ENCODE measurements around the gene MSRB3.

The MSRB3 gene

DNA sequence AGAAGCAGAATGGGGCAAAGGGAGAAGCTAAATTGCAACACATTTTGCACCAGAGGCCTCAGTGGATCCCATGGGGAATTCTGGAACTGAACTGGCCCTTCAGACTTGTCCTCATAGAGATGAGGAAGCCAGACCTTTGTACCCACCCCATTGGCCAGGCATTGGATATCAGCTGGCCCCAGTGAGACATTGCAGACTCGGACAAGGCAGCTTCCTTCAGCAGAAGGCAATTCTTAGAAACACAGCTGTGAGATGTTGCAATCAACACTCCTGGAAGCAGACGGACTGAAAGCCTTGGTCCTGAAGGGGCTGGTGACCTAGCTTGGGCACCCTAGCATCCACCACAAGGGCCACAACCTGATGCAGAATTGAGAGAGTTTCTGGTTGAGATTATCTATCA is 218.1 kb downstream of the MSRB3 start:
- no peak for TF ChIP-seq SIN3A (IDR thresholded peaks at IDR 0.05; ENCODE audit: borderline replicate concordance, insufficient read depth, low read length)
- TF ChIP-seq POLR2AphosphoS5 (IDR thresholded peaks at IDR 0.05; ENCODE audit: low read depth, low read length), result no peak
- TF ChIP-seq, protein P1, sequence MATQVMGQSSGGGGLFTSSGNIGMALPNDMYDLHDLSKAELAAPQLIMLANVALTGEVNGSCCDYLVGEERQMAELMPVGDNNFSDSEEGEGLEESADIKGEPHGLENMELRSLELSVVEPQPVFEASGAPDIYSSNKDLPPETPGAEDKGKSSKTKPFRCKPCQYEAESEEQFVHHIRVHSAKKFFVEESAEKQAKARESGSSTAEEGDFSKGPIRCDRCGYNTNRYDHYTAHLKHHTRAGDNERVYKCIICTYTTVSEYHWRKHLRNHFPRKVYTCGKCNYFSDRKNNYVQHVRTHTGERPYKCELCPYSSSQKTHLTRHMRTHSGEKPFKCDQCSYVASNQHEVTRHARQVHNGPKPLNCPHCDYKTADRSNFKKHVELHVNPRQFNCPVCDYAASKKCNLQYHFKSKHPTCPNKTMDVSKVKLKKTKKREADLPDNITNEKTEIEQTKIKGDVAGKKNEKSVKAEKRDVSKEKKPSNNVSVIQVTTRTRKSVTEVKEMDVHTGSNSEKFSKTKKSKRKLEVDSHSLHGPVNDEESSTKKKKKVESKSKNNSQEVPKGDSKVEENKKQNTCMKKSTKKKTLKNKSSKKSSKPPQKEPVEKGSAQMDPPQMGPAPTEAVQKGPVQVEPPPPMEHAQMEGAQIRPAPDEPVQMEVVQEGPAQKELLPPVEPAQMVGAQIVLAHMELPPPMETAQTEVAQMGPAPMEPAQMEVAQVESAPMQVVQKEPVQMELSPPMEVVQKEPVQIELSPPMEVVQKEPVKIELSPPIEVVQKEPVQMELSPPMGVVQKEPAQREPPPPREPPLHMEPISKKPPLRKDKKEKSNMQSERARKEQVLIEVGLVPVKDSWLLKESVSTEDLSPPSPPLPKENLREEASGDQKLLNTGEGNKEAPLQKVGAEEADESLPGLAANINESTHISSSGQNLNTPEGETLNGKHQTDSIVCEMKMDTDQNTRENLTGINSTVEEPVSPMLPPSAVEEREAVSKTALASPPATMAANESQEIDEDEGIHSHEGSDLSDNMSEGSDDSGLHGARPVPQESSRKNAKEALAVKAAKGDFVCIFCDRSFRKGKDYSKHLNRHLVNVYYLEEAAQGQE (IDR thresholded peaks at IDR 0.05; ENCODE audit: insufficient read depth in 1 of 2, low read depth in 2 of 2, low read length in 2 of 2), result no peak
- no peak for TF ChIP-seq TAF1 (IDR thresholded peaks at IDR 0.05; ENCODE audit: borderline replicate concordance, insufficient read depth, low read length)
- no peak for TF ChIP-seq FOXP2 (optimal IDR thresholded peaks at IDR 0.05; ENCODE audit: borderline replicate concordance, extremely low read depth, extremely low read length, insufficient read depth)

DNA sequence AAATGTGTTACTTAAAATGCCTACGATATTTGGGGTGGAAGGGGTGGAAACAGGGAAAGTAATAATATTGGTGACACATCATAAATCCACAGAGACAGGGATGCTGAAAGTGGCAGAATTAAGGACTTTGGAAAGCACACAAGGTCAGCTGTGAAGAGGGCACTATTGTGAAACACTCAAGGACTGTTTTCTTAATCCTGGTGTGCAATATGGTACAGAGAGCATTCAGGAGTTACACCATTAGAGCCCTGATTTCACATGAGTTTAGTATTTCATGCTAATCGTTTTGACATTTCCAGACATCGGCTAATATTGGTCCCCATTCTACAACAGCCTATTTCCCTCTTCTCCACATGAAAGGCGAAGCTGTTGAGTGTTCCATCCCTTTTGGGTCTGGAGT is 219.2 kb downstream of the MSRB3 start:
- no peak for TF ChIP-seq TAF1 (IDR thresholded peaks at IDR 0.05; ENCODE audit: borderline replicate concordance, insufficient read depth, low read length)
- TF ChIP-seq FOXP2 (optimal IDR thresholded peaks at IDR 0.05; ENCODE audit: borderline replicate concordance, extremely low read depth, extremely low read length, insufficient read depth), result no peak
- no peak for TF ChIP-seq POLR2AphosphoS5 (IDR thresholded peaks at IDR 0.05; ENCODE audit: low read depth, low read length)
- TF ChIP-seq, protein P1 (IDR thresholded peaks at IDR 0.05; ENCODE audit: insufficient read depth in 1 of 2, low read depth in 2 of 2, low read length in 2 of 2), result no peak
- TF ChIP-seq SIN3A (IDR thresholded peaks at IDR 0.05; ENCODE audit: borderline replicate concordance, insufficient read depth, low read length), result no peak

DNA sequence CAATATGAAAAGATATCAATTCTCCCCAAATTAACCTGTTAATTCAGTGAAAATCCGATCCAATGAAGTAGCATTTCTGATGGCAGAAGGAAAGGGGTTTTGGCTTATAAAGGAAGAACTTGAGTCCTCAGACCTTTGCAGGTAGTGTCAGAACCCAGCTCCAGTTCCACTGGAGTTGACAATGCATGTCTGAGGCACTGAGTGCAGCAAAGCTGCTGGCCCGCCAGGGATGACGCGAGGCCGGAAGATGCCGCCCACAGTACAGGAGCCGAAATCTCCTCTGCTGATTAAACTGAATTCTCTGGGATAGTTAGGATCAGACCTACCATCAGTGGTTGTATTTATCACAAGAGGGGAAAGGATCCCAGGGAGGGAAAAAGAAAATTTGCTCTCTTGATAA is 220.7 kb downstream of the MSRB3 start:
- TF ChIP-seq POLR2AphosphoS5 (IDR thresholded peaks at IDR 0.05; ENCODE audit: low read depth, low read length), result no peak
- no peak for TF ChIP-seq FOXP2 (optimal IDR thresholded peaks at IDR 0.05; ENCODE audit: borderline replicate concordance, extremely low read depth, extremely low read length, insufficient read depth)
- no peak for TF ChIP-seq TAF1 (IDR thresholded peaks at IDR 0.05; ENCODE audit: borderline replicate concordance, insufficient read depth, low read length)
- no peak for TF ChIP-seq SIN3A (IDR thresholded peaks at IDR 0.05; ENCODE audit: borderline replicate concordance, insufficient read depth, low read length)
- TF ChIP-seq, protein P1 (IDR thresholded peaks at IDR 0.05; ENCODE audit: insufficient read depth in 1 of 2, low read depth in 2 of 2, low read length in 2 of 2), result no peak

DNA sequence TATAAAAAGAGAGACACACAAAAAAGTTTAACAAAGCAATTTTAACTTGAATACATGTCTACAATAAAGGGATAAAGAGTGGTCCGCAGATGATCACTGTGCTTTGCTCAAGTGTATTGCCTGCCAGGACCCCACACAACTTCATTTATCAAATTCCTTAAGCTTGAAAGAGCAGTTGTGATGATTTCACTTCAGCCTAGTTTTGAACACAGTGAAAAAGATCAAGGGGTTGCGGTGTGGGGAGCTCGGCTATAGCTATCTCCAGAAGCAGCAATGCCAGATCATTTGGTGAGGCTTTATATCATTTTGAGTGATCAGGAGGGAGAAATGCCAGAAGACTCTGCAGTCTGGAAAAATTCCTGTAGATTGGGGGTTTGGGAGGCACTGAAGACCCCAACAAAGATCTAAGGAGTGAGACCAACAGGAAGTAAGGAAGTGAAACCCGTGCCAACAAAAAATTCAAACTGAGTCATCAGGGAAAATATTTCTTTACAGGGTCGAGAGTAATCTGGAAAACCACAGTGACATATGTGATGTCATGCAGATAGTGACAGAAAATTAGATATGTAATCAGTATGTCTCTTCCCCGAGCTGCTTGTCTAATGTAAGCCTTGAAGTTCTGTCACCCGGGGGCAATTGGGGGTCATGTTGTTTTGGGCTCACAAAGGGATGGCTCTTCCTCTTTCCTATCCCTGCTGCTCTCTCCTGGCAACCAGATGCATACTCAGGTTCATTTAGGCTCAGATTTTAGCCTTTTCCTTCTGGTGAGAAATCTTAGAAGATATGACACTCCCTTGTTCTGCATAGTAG is 221.8 kb downstream of the MSRB3 start:
- peak; percentile 60; the same call in 1 of the 2 replicates for TF ChIP-seq SIN3A (IDR thresholded peaks at IDR 0.05; ENCODE audit: borderline replicate concordance, insufficient read depth, low read length)
- TF ChIP-seq, protein P1 (IDR thresholded peaks at IDR 0.05; ENCODE audit: insufficient read depth in 1 of 2, low read depth in 2 of 2, low read length in 2 of 2), result peak in 1 of 2 experiments; percentile 68; a peak in 2 of 4 replicates
- no peak for TF ChIP-seq TAF1 (IDR thresholded peaks at IDR 0.05; ENCODE audit: borderline replicate concordance, insufficient read depth, low read length)
- no peak for TF ChIP-seq POLR2AphosphoS5 (IDR thresholded peaks at IDR 0.05; ENCODE audit: low read depth, low read length)
- TF ChIP-seq FOXP2 (optimal IDR thresholded peaks at IDR 0.05; ENCODE audit: borderline replicate concordance, extremely low read depth, extremely low read length, insufficient read depth), result no peak
